GM12878 (cell line): ENCODE results near the gene MBOAT1. TPM values are rescaled to one million over a fixed set of nuclear protein-coding genes. Genes with fewer than 3 reads are reported as not detected.

Experiments used
- ATAC-seq: fragments of 200-7000 bp; cut with Tn5 transposase; 3 replicates; pipeline ENCODE4 v1.9.1; 2020; ENCODE audit warnings: mild to moderate bottlenecking, moderate library complexity
- BruUV-seq: library from RNA; stranded (reverse); fragments of 400-500 nt; replicated peaks from 2 replicates; lab custom pipeline; 2021; lab: Mats Ljungman, UMichigan
- CTCF ChIA-PET: fragments of 300-600 bp; sonication (Branson Sonifier 250); formaldehyde crosslinking; extraction: SDS; loops from one replicate; lab custom pipeline; 2021; ENCODE audit warnings: inconsistent platforms; lab: Yijun Ruan, JAX
- POLR2A ChIA-PET: fragments of 350-600 bp; formaldehyde crosslinking; extraction: SDS; loops from one replicate; lab custom pipeline; 2021; ENCODE audit warnings: inconsistent platforms; lab: Charles Lee
- RAD21 ChIA-PET: fragments of 300-600 bp; sonication (Branson Sonifier 250); formaldehyde crosslinking; loops from one replicate; lab custom pipeline; 2023; ENCODE audit warnings: antibody characterized with exemption; ENCODE audit not compliant: unreplicated experiment; lab: Charles Lee
- SMC1A ChIA-PET: fragments of 300-600 bp; sonication (Branson Sonifier 250); formaldehyde crosslinking; loops from one replicate; lab custom pipeline; 2023; ENCODE audit not compliant: unreplicated experiment, uncharacterized antibody; lab: Charles Lee
- DNase-seq: peaks from one replicate; pipeline ENCODE4 v3.0.0-alpha.2; 2011; ENCODE audit warnings: low read depth, low spot score
- FAIRE-seq: peaks from 3 replicates; lab custom pipeline; 2011; peaks lifted over from hg19 to GRCh38; lab: Jason Lieb, UNC
- H2AFZ ChIP-seq: 2 replicates; pipeline ENCODE4 v1.6.0; 2011; ENCODE audit warnings: low read depth, low read length, control low read depth; ENCODE audit not compliant: control insufficient read depth
- H3K27ac ChIP-seq: 2 replicates; pipeline ENCODE4 v1.5.1; 2011; ENCODE audit warnings: control low read depth; ENCODE audit not compliant: control insufficient read depth, insufficient read depth
- H3K27me3 ChIP-seq, 2 experiments: replicated peaks in 1 of 2; 2 replicates each; pipeline versions ENCODE4 v1.6.0 to v1.6.1; 2011; ENCODE audit warnings: low read length in 1 of 2; ENCODE audit not compliant: control insufficient read depth in 2 of 2, insufficient read depth in 2 of 2
- H3K36me3 ChIP-seq, 2 experiments: 2 replicates each; pipeline ENCODE4 v1.5.1; 2011; ENCODE audit warnings: low read length in 1 of 2; ENCODE audit not compliant: control insufficient read depth in 2 of 2, insufficient read depth in 2 of 2
- H3K4me1 ChIP-seq: 2 replicates; pipeline ENCODE4 v1.6.1; 2011; ENCODE audit warnings: mild to moderate bottlenecking, low read length, moderate library complexity, mixed read lengths; ENCODE audit not compliant: control insufficient read depth, insufficient read depth
- H3K4me2 ChIP-seq: 2 replicates; pipeline ENCODE4 v1.6.0; 2011; ENCODE audit warnings: control low read depth; ENCODE audit not compliant: control insufficient read depth, insufficient read depth
- H3K4me3 ChIP-seq: fragments of 200-600 bp; sonication (generic); 2 replicates; pipeline ENCODE4 v1.5.1; 2016
- H3K79me2 ChIP-seq: 2 replicates; pipeline ENCODE4 v1.6.0; 2011; ENCODE audit warnings: low read length; ENCODE audit not compliant: control insufficient read depth, insufficient read depth
- H3K9ac ChIP-seq: 2 replicates; pipeline ENCODE4 v1.8.0; 2011; ENCODE audit warnings: low read length, control low read depth, mixed read lengths; ENCODE audit not compliant: control insufficient read depth, insufficient read depth
- H3K9me3 ChIP-seq: replicated peaks from 3 replicates; pipeline ENCODE4 v1.5.1; 2011; ENCODE audit warnings: mild to moderate bottlenecking, low read length; ENCODE audit not compliant: control insufficient read depth, insufficient read depth
- H4K20me1 ChIP-seq: 2 replicates; pipeline ENCODE4 v1.6.0; 2011; ENCODE audit not compliant: control insufficient read depth, insufficient read depth
- NFIC ChIP-seq: IDR thresholded peaks from 2 replicates; pipeline ENCODE4 v1.6.1; 2012; ENCODE audit warnings: low read depth, mild to moderate bottlenecking, inconsistent platforms, low read length, moderate library complexity
- RAD21 ChIP-seq: IDR thresholded peaks from 2 replicates; pipeline ENCODE4 v1.6.1; 2011; ENCODE audit warnings: mild to moderate bottlenecking, low read depth, low read length, moderate library complexity; ENCODE audit not compliant: insufficient read depth
- RUNX3 ChIP-seq: IDR thresholded peaks from 2 replicates; pipeline ENCODE4 v1.6.1; 2012; ENCODE audit warnings: low read length, inconsistent platforms
- SMC3 ChIP-seq: IDR thresholded peaks from 2 replicates; pipeline ENCODE4 v1.6.1; 2011; ENCODE audit warnings: low read length, improper control_type of control experiment, borderline replicate concordance
- STAT3 ChIP-seq: IDR thresholded peaks from 2 replicates; pipeline ENCODE4 v1.6.1; 2011; ENCODE audit warnings: low read depth, low read length, improper control_type of control experiment
- WGBS: methylation state at CpG from one replicate; pipeline ENCODE4 v1.1.6; 2016; ENCODE audit warnings: low lambda C conversion rate; ENCODE audit not compliant: insufficient replicate concordance, insufficient coverage; ENCODE audit errors: missing lambda C conversion rate; 5-methylcytosine and 5-hydroxymethylcytosine counted together
- in situ Hi-C: fragments of 300-500 bp; cut with MboI; formaldehyde crosslinking; loops from 9 replicates; pipeline ENCODE4 v1.14.3; 2018; ENCODE audit warnings: mixed read lengths
- intact Hi-C: fragments of 100-400 bp; cut with micrococcal nuclease; formaldehyde crosslinking; loops from one replicate; pipeline ENCODE4 v1.14.2; 2022; ENCODE audit not compliant: unreplicated experiment
- polyA plus RNA-seq, 11 experiments: library from polyadenylated mRNA; depleted of rRNA in 4 of 11; unstranded in 6 of 11; stranded (reverse) in 5 of 11; fragments of >200 nt; fragmentation: Nextera tagmentation in 4 of 11; fragmentation: Illumina TruSeq in 1 of 11; extraction: Ambion mirVana in 4 of 11; extraction: Trizol in 1 of 11; gene quantifications; 1 replicate in 1 of 11; 2 replicates in 10 of 11; pipeline versions ENCODE4 v1.2.1 to v1.2.3, GENCODE V29; 2011 to 2016; ENCODE audit warnings: inconsistent platforms in 2 of 11, missing spikeins in 2 of 11, low read depth in 1 of 11
- total RNA-seq, 4 experiments: library from RNA; depleted of rRNA in 3 of 4; stranded (reverse); fragments of >200 nt in 3 of 4; fragmentation: Illumina TruSeq in 1 of 4; extraction: Trizol in 1 of 4; gene quantifications; 2 replicates each; pipeline versions ENCODE4 v1.2.1 to v1.2.3, GENCODE V29; 2013 to 2021
- TF ChIP-seq, protein P1 (sequence below), 3 experiments: IDR thresholded peaks in 2 of 3; conservative IDR thresholded peaks in 1 of 3; 2 replicates each; pipeline ENCODE4 v1.5.1; 2011; ENCODE audit warnings: low read depth in 3 of 3, low read length in 3 of 3, mild to moderate bottlenecking in 3 of 3, control low read depth in 2 of 3, moderate library complexity in 2 of 3, inconsistent platforms in 1 of 3, mixed read lengths in 1 of 3; ENCODE audit not compliant: control insufficient read depth in 2 of 3, insufficient read depth in 1 of 3; ENCODE audit errors: extremely low read depth in 1 of 3

The MBOAT1 gene
- total and polyA plus RNA-seq, 10 of the 15 experiments (the other 5 are each of a cell fraction or from before 2014, with no cell fraction given): 0.39 to 21.0 (median 11.6) TPM

DNA sequence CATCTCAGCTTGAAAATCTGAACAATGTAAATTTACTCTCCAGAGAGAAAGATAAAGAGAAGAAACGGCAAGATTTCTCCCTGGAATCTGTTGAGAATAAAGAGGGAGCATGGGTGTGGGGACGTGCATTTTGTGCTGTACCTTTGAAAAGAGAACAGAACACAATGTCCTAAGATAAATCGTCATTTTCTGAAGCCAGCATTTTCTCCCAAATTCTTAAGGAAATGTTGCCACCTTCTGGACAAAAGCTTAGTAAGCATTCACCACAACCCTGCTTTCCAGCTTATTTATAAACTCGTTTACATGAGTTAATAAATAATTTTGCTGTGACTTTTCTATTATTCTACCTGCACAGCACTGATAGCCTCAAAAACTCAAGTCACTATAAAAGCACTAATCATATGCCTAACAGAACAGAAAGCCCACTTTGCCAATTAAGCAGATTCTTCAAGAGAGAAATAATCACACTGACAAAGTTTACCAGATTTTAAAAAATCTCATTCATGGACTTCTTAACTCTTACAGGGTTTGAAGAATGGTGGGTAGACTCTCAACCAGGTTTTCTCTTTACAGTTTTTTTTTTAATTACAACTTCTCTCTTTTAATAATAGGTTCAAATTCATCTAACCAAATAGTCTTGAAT is 155.8 kb downstream of the MBOAT1 start:
- no peak overlapping the region for H2AFZ ChIP-seq
- H3K9ac ChIP-seq: no peak overlapping the region
- TF ChIP-seq RUNX3 (0 out of 2 replicates have a peak, but pooled peaks have one; percentile 9), SMC3 (peak; percentile 50; the same call in 1 of the 2 replicates), RAD21 (peak; percentile 62), STAT3 (no peak), NFIC (no peak)
- TF ChIP-seq, protein P1, sequence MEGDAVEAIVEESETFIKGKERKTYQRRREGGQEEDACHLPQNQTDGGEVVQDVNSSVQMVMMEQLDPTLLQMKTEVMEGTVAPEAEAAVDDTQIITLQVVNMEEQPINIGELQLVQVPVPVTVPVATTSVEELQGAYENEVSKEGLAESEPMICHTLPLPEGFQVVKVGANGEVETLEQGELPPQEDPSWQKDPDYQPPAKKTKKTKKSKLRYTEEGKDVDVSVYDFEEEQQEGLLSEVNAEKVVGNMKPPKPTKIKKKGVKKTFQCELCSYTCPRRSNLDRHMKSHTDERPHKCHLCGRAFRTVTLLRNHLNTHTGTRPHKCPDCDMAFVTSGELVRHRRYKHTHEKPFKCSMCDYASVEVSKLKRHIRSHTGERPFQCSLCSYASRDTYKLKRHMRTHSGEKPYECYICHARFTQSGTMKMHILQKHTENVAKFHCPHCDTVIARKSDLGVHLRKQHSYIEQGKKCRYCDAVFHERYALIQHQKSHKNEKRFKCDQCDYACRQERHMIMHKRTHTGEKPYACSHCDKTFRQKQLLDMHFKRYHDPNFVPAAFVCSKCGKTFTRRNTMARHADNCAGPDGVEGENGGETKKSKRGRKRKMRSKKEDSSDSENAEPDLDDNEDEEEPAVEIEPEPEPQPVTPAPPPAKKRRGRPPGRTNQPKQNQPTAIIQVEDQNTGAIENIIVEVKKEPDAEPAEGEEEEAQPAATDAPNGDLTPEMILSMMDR (IDR thresholded peaks at IDR 0.05 in 2 of 3, conservative IDR thresholded peaks at IDR 0.05 in 1 of 3; ENCODE audit: control insufficient read depth in 2 of 3, extremely low read depth in 1 of 3, insufficient read depth in 1 of 3, low read depth in 3 of 3, low read length in 3 of 3): peak; percentile 30 to 55 (median 35); a peak in 5 of 6 replicates
- H3K4me1 ChIP-seq: no peaks in the 10 kb centered on the region
- H3K27me3 ChIP-seq: no peaks in the 10 kb centered on the region
- H3K9me3 ChIP-seq: no peaks in the 10 kb centered on the region
- H3K27ac ChIP-seq: no peak overlapping the region
- ATAC-seq: peak; percentile 65
- no peaks in the 10 kb centered on the region for H3K79me2 ChIP-seq
- RAD21 ChIA-PET: interaction anchor here (0.8 to 1.3 kb wide), 2 partner anchors 1032 to 1308 kb away, joined by 3 read pairs; no protein-coding TSS in a partner anchor
- H3K4me2 ChIP-seq: no peak overlapping the region
- 0% methylated on average over 4 of the region's 4 CpGs for WGBS
- CTCF ChIA-PET: interaction anchor here (0.7 to 1.5 kb wide), 7 partner anchors 26 to 1528 kb away, joined by 3 to 11 read pairs (median 3); no protein-coding TSS in a partner anchor
- POLR2A ChIA-PET: no interaction called here
- BruUV-seq: no TSS peak
- no peaks in the 10 kb centered on the region for H4K20me1 ChIP-seq
- H3K4me3 ChIP-seq: no peak overlapping the region
- in situ Hi-C loops: loop anchor here (10.0 kb wide), 2 partner anchors 1062 to 1462 kb away; no protein-coding TSS in a partner anchor
- intact Hi-C loops: loop anchor here (2.0 to 10.0 kb wide), 5 partner anchors 182 to 1309 kb away; no protein-coding TSS in a partner anchor
- no peaks in the 10 kb centered on the region for H3K36me3 ChIP-seq
- FAIRE-seq: peak; percentile 18
- SMC1A ChIA-PET: interaction anchor here (0.7 to 1.2 kb wide), 5 partner anchors 66 to 1461 kb away, joined by 3 to 4 read pairs (median 3); no protein-coding TSS in a partner anchor
- peak; percentile 8 for DNase-seq
